ENCODE measurements around the gene DHRS3.
A peak's percentile ranks its signal among the peaks of the same experiment; 100 is the strongest.

DHRS3 gene

DNA sequence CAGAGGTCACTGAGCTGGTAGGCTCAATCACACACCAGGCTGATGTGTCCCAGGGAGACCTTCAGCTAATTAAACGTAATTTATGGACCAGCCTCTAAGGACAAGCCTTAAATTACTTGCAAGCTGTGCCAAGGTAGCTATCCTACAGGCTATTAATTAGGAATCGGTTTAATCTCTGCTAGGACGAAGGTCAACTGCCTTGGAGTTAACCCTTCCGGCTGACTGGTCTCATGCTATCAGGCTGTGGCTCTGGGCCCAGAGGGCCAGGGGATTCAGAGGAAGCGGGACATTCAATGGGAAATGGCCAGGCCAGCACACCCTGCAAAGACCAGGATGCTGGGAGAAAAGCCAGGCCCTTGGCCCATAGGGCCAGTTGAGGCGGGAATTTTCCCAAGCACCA, 19.0 kb downstream of the DHRS3 start:
- Histone ChIP-seq H3K36me3 (ENCODE audit: control insufficient read depth, insufficient read depth, low read length) (no peaks in the 10 kb centered on the region), H3K79me2 (peaks cover 8% of the 10 kb centered on the region)

DNA sequence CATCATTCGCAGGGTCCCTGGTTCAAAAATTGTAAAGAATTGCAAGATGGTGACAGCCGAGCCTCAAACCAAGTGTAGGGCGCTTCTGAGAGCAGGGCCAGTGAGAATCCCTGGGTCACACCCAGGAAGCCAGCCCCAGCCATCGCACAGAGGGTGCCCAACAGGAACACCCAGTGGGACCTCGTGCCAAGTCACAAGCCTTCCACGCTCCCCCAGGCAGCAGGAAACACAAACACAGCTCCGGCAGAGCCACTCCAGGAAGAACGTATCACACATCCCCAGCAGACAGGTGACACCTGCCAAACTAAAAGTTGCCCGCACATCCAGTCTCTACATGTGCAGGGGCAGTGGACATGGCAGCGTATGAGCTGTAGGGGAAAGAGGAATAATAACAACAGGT, 20.2 kb downstream of the DHRS3 start:
- Histone ChIP-seq H3K4me2 (ENCODE audit: low read length) (no peak overlapping the region), H3K27ac (no peak overlapping the region), H3K9me3 (ENCODE audit: control insufficient read depth, low read length) (no peaks in the 10 kb centered on the region), H3K9ac (no peak overlapping the region), H3K4me3 (ENCODE audit: low read depth, low read length) (no peak overlapping the region), H3K4me1 (peaks cover 8% of the 10 kb centered on the region), H3K27me3 (ENCODE audit: control insufficient read depth, insufficient read depth, low read length) (no peaks in the 10 kb centered on the region), H2AFZ (no peak overlapping the region), H3K36me3 (ENCODE audit: control insufficient read depth, insufficient read depth, low read length) (no peaks in the 10 kb centered on the region), H3K79me2 (peaks cover 8% of the 10 kb centered on the region)
- TF ChIP-seq, protein P1, sequence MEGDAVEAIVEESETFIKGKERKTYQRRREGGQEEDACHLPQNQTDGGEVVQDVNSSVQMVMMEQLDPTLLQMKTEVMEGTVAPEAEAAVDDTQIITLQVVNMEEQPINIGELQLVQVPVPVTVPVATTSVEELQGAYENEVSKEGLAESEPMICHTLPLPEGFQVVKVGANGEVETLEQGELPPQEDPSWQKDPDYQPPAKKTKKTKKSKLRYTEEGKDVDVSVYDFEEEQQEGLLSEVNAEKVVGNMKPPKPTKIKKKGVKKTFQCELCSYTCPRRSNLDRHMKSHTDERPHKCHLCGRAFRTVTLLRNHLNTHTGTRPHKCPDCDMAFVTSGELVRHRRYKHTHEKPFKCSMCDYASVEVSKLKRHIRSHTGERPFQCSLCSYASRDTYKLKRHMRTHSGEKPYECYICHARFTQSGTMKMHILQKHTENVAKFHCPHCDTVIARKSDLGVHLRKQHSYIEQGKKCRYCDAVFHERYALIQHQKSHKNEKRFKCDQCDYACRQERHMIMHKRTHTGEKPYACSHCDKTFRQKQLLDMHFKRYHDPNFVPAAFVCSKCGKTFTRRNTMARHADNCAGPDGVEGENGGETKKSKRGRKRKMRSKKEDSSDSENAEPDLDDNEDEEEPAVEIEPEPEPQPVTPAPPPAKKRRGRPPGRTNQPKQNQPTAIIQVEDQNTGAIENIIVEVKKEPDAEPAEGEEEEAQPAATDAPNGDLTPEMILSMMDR (IDR thresholded peaks at IDR 0.05): no peak

More for the DNA sequence above, 19.0 kb downstream of the DHRS3 start:
- H3K27ac ChIP-seq: no peak overlapping the region
- no peaks in the 10 kb centered on the region for H3K9me3 ChIP-seq (ENCODE audit: control insufficient read depth, low read length)
- H3K4me3 ChIP-seq (ENCODE audit: low read depth, low read length): no peak overlapping the region
- no peak overlapping the region for H2AFZ ChIP-seq
- no peak overlapping the region for H3K9ac ChIP-seq
- no peaks in the 10 kb centered on the region for H3K27me3 ChIP-seq (ENCODE audit: control insufficient read depth, insufficient read depth, low read length)
- H3K4me1 ChIP-seq: peaks cover 12% of the 10 kb centered on the region
- H3K4me2 ChIP-seq (ENCODE audit: low read length): no peak overlapping the region
- TF ChIP-seq, protein P1 (IDR thresholded peaks at IDR 0.05): no peak

DNA sequence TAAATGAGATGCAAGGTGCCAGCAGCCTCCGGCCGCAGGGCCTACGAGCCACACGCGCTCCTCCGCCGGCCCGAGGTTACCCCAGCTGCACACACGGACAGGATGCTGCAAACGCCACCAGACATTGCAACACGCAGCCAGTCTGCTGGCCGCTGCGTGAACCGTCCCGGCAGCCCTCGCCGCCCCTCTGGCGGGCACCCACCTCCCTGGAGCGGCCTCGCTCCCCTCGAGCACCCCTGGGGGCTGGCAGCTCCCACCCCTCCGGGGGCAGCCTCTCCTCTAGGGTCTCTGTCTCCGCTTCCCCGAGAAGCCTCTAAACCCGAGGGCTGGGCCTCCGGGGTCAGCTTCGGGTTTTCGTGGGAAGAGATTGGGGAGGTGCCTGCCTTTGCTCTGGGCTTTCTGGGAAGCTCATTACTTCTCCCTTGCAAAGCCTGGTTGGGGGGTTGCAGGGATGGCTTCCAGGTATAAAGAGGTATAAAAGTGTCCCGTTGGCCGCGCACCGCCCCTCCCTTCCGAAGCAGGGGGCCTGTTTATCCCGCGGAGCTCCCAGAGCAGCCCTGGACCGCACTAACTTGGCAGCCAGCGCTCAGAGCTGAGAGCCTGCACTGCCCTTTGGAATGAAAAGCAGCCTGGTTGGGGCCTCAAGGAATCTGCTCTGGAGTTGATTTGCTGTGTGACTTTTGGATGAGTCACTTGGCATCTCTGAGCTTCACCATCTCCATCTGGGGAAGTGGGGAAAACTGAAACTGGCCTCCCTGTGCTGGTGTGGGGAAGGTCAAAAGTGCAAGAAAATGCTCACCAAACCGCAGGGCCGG, 21.8 kb downstream of the DHRS3 start:
- Histone ChIP-seq H3K4me2 (ENCODE audit: low read length) (peak overlapping the region; percentile 6), H3K27ac (peak overlapping the region; percentile 40), H3K4me3 (ENCODE audit: low read depth, low read length) (no peak overlapping the region), H3K4me1 (peaks cover 8% of the 10 kb centered on the region), H3K9me3 (ENCODE audit: control insufficient read depth, low read length) (no peaks in the 10 kb centered on the region), H3K79me2 (peaks cover 8% of the 10 kb centered on the region), H2AFZ (peak overlapping the region; percentile 56), H3K36me3 (ENCODE audit: control insufficient read depth, insufficient read depth, low read length) (no peaks in the 10 kb centered on the region), H3K9ac (no peak overlapping the region), H3K27me3 (ENCODE audit: control insufficient read depth, insufficient read depth, low read length) (no peaks in the 10 kb centered on the region)
- TF ChIP-seq, protein P1 (IDR thresholded peaks at IDR 0.05): no peak

DNA sequence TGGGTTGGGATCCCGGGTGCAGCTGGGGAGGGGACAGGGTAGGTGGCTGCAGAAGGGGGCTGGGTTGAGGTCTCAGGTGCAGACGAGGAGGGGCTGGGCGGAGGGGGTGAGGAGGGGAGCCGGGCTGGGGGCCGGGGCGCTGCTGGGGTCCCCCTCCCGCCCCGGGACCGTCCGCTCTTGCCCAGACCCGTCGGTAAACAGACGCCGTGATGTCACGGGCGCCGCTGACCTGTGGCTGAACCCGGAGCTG, 22.3 kb downstream of the DHRS3 start:
- Histone ChIP-seq H3K27me3 (ENCODE audit: control insufficient read depth, insufficient read depth, low read length) (no peaks in the 10 kb centered on the region), H3K4me2 (ENCODE audit: low read length) (no peak overlapping the region), H3K27ac (no peak overlapping the region), H3K36me3 (ENCODE audit: control insufficient read depth, insufficient read depth, low read length) (no peaks in the 10 kb centered on the region), H3K9ac (no peak overlapping the region), H3K9me3 (ENCODE audit: control insufficient read depth, low read length) (no peaks in the 10 kb centered on the region), H3K4me1 (peaks cover 8% of the 10 kb centered on the region), H3K79me2 (peaks cover 8% of the 10 kb centered on the region), H2AFZ (peak overlapping the region; percentile 56), H3K4me3 (ENCODE audit: low read depth, low read length) (no peak overlapping the region)
- TF ChIP-seq, protein P1 (IDR thresholded peaks at IDR 0.05): no peak
